Measurements from ENCODE around the gene GPX1.

The GPX1 gene

GRCh38 chr3:49310677-49311076 is 47.5 kb downstream of the GPX1 start:
- no peak for DNase-seq
